ENCODE results near the gene ICE1. TPM values are rescaled to one million over a fixed set of nuclear protein-coding genes. Genes with fewer than 3 reads are reported as not detected.
A peak's percentile ranks its signal among the peaks of the same experiment; 100 is the strongest.
"Not testable (repeated sequence)": the region's sequence is repeated elsewhere in the genome, so short reads cannot be mapped to it uniquely, and the experiment has no call there.

The ICE1 gene
- polyA plus RNA-seq, 3 donors = 37.2 to 41.4 (median 40.9) TPM

- DNase-seq (ENCODE audit: low read depth in 3 of 3, low spot score in 2 of 3) = no peak
Observed at GRCh38 chr5:5483880-5484598, 61.6 kb downstream of the ICE1 start.

GRCh38 chr5:5486122-5486521, 63.6 kb downstream of the ICE1 start:
- no peak for DNase-seq (ENCODE audit: low read depth in 3 of 3, low spot score in 2 of 3)

- no peak for DNase-seq (ENCODE audit: low read depth in 3 of 3, low spot score in 2 of 3)
Observed at GRCh38 chr5:5487585-5488360, 65.3 kb downstream of the ICE1 start.

DNA sequence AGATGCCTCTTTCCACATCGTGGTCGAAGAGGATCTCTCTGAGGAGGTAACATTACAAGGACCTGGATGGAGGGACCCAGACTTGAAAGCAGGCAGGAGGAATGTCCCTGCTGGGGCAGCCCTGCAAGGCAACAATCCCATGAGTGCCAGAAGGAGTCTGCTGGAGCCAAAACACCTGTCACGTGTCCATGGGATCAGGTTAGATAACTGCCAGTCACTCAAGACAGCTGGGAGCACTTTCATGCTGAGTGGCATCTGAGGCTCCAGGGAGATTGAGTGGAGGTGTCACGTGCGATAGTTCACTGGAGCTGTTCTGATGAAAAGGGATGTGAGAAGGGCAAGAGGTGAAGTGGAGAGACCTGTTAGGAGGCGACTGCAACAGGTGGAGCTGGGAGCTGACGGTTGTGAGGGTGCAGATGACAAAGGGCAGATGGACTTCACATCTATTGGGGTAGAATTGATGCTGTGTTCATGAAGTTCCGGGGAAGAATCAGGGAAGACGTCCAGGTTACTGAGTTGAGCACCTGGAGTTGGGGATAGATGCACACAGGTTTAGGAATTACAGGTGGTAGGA, 68.4 kb downstream of the ICE1 start:
- no peak for DNase-seq (ENCODE audit: low read depth in 3 of 3, low spot score in 2 of 3)

DNA sequence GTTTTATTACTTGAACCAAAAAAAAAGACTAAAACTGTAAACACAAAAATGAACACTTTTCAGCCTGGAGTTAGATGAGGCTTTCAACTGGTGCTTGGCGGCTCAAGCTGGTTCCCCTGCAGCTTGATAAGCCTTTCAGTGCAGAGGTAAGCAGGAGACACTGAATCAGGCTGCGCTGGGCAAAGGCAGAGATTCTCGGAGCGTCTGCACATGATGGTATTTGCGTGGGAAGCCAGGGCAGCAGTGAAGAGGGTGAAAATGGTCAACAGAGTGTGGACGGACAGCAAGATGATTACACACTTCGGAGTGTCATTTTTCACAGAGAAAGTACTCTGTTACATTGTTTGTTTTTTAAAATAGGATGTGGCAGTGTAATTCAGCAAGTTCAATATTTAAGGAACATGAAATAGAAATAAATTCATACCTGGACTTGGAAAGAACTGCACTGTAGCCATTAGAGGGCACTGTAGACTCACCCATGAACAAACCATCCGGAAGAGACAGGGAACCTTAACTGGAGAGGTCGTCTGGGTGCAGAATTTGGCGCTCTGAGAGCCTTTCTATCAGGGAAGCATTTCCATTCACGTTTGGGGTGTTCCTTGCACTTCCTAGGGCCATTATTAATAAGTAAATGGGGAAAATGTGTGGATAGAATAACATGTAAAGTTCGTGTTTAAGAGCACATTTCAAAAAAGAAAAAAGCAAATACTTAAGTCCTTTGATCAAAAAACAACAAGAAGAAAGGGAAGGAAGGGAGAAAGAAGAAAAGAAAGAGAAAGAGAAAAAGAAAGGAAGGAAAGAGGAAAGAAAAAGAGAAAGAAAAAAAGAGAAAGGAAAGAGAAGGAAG, 69.8 kb downstream of the ICE1 start:
- peak in 1 of 3 donors; percentile 31 for DNase-seq (ENCODE audit: low read depth in 3 of 3, low spot score in 2 of 3)

DNA sequence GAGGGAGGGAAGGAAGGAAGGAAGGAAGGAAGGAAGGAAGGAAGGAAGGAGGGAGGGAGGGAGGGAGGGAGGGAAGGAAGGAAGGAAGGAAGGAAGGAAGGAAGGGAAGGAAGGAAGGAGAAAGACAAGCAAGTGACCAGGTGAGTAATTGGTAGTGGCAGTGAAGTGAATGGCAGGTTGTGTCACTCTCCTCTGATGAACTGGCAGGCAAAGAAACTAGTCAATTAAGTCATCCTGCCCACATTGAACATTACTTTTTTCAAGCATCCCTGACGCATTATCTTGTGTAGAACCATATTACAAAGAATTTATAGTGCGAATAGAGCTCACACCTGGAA, 70.4 kb downstream of the ICE1 start:
- not testable (repeated sequence) for DNase-seq (ENCODE audit: low read depth in 3 of 3, low spot score in 2 of 3)

DNA sequence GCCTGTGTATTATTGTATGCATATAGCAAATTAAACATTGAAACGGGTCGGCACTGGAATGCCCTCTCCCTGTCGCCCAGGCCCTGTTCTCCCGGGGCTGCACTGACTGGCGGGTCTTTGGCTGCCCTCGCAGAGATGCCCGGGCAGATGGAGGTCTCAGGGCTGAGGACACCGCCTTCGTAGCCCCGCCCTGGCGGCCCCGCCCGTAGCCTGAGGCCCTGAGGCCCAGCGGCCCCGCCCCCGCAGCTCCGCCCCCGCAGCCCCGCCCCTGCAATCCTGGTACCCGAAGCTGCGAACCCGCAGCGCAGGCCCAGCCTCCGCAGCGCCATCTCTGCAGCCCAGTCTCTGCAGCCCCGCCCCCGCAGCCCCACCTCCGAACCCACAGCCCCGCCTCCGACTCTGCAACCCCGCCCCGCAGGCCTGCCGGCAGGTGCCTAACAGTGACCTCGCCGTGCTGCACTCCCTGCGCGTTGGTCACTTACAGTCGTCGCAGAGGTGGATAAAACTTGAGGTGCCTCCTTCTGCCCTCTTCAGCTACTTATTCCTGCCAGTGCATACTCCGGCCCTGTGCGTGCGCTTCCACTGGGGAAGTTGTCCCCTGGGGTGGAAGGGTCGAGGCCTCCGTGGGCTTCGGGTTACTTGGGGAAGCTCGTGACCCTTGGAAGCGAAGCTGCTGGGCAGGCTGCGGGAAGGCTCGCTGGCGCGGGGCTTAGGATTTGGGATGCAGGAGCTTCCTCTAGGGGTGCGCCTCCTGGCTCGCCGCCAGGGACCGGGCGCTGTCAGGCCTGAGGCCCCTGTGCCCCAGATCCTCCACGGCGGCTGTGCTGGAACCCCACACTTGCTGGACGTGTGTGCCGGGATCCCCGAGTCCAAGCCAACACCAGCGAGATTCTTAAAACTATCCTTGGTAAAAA, 72.3 kb downstream of the ICE1 start:
- DNase-seq (ENCODE audit: low read depth in 3 of 3, low spot score in 2 of 3) = peak in 1 of 3 donors; percentile 19

GRCh38 chr5:5497152-5497788, 74.8 kb downstream of the ICE1 start:
- DNase-seq (ENCODE audit: low read depth in 3 of 3, low spot score in 2 of 3) = peak in 1 of 3 donors; percentile 36

DNA sequence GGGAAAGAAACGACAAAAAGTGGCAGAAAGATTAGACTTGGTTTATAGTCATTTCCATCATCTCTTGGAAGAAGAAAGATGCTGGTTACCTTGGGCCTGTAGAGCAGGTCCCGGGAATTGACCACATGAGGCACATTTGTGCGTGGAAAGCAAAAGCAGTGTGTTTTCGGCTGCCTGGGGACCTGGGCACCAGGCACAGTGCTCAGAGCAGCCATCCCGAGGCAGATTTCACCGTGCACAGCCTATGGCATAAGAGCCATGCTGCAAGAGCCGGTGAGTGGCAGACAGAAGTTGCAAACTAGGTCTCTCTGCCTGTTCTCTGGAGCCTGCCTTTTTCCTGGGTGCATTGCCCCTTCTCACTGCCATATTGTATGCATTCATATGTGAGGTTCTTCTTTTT, 77.0 kb downstream of the ICE1 start:
- no peak for DNase-seq (ENCODE audit: low read depth in 3 of 3, low spot score in 2 of 3)

GRCh38 chr5:5504325-5504724, 81.8 kb downstream of the ICE1 start:
- DNase-seq (ENCODE audit: low read depth in 3 of 3, low spot score in 2 of 3) = no peak

GRCh38 chr5:5505815-5506214, 83.3 kb downstream of the ICE1 start:
- no peak for DNase-seq (ENCODE audit: low read depth in 3 of 3, low spot score in 2 of 3)

- no peak for DNase-seq (ENCODE audit: low read depth in 3 of 3, low spot score in 2 of 3)
Observed at GRCh38 chr5:5508391-5508790, 85.9 kb downstream of the ICE1 start.

GRCh38 chr5:5511904-5512416, 89.5 kb downstream of the ICE1 start:
- no peak for DNase-seq (ENCODE audit: low read depth in 3 of 3, low spot score in 2 of 3)

GRCh38 chr5:5512543-5512942, 90.1 kb downstream of the ICE1 start:
- DNase-seq (ENCODE audit: low read depth in 3 of 3, low spot score in 2 of 3) = no peak

DNA sequence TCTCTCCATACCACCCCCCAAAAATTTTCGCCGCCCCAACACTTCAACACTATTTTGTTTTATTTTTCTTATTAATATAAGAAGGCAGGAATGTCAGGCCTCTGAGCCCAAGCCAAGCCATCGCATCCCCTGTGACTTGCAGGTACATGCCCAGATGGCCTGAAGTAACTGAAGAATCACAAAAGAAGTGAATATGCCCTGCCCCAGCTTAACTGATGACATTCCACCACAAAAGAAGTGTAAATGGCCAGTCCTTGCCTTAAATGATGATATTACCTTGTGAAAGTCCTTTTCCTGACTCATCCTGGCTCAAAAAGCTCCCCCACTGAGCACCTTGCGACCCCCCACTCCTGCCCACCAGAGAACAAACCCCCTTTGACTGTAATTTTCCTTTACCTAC, 98.1 kb downstream of the ICE1 start:
- DNase-seq (ENCODE audit: low read depth in 3 of 3, low spot score in 2 of 3) = not testable (repeated sequence)

GRCh38 chr5:5521029-5521428, 98.6 kb downstream of the ICE1 start:
- no peak for DNase-seq (ENCODE audit: low read depth in 3 of 3, low spot score in 2 of 3)

DNA sequence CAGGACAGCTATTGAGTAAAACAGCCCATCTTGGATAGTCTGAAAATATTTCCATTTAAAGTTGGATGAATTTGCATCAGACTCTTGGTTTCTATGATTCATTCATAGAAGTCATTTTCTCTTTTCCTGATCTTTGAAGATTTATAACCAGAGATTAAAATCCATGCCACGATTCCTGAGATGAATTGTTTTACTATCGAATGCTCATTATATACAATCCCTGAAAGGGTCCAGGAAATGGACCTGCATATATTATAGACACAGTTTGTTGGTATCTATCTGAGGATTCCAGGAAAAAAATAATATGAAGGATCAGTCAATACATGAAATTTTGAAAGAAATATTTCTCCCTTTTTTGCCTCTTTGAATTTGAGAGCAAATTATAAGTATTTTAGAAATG, 99.0 kb downstream of the ICE1 start:
- DNase-seq (ENCODE audit: low read depth in 3 of 3, low spot score in 2 of 3) = no peak

DNA sequence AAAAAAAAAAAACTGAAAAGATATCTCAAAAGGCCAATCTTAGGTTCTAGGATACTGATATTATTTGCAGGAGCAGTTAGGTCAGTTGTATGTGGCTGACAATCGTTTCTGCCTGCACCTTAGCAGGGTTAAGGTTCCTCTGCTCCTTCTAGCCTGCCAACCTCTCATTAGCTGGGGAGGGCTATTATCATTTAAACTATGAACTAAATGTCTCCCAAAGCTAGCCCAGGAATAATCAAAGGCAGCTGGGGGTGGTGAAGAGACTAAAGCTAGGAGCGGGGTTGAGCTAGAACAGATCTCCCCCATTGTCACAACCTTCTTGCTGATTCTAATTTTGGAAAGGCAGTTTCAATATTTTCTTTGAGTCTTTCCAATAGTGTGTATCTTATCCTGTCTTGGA, 99.9 kb downstream of the ICE1 start:
- DNase-seq (ENCODE audit: low read depth in 3 of 3, low spot score in 2 of 3) = no peak

DNA sequence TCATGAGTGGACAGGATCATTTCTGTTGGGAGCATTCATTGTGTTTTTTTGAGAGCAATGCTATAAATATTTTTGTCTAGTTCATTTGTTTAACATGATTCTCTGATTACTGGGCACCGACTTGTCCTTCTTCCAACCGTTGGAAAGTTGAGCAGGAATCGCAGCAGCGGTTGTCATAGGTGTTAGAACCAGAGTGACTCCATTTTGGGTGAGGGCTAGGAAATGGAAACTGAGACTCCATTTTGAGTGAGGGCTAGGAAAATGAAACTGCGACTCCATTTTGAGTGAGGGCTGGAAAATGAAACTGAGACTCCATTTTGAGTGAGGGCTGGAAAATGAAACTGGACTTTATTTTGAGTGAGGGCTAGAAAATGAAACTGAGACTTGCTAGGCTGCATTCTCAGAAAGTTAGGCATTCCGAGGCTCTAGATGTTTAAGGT, 100.6 kb downstream of the ICE1 start:
- no peak for DNase-seq (ENCODE audit: low read depth in 3 of 3, low spot score in 2 of 3)
